ENCODE data around the gene HTT.
A peak's percentile ranks its signal among the peaks of the same experiment; 100 is the strongest.
"Not testable (repeated sequence)": the region's sequence is repeated elsewhere in the genome, so short reads cannot be mapped to it uniquely, and the experiment has no call there.

HTT gene

GRCh38 chr4:3087115-3087797 is 12.8 kb downstream of the HTT start:
- H3K4me1 ChIP-seq (ENCODE audit: control insufficient read depth, insufficient read depth, low read length, poor library complexity, severe bottlenecking), result no peaks in the 10 kb centered on the region
- 88 to 100% methylated on average over 2 of the region's 4 CpGs for WGBS, 2 experiments (ENCODE audit: insufficient coverage in 2 of 2)
- no peaks in the 10 kb centered on the region for H3K9me3 ChIP-seq (ENCODE audit: control insufficient read depth, low read length)
- H3K27ac ChIP-seq (ENCODE audit: low read depth, low read length, severe bottlenecking), result no peak overlapping the region
- H3K36me3 ChIP-seq (ENCODE audit: control insufficient read depth, insufficient read depth, low read length), result peaks cover 47% of the 10 kb centered on the region
- no peak overlapping the region for H3K4me3 ChIP-seq (ENCODE audit: extremely low read depth, insufficient read depth, low read length, poor library complexity, severe bottlenecking)

GRCh38 chr4:3091464-3091863 is 17.0 kb downstream of the HTT start:
- WGBS, 2 experiments (ENCODE audit: insufficient coverage in 2 of 2), result 100% methylated on average over 4 of the region's 5 CpGs; no CpG with 5 or more reads in 1 of the 2 experiments
- no peaks in the 10 kb centered on the region for H3K9me3 ChIP-seq (ENCODE audit: control insufficient read depth, low read length)
- no peaks in the 10 kb centered on the region for H3K4me1 ChIP-seq (ENCODE audit: control insufficient read depth, insufficient read depth, low read length, poor library complexity, severe bottlenecking)
- no peak overlapping the region for H3K27ac ChIP-seq (ENCODE audit: low read depth, low read length, severe bottlenecking)
- peaks cover 71% of the 10 kb centered on the region for H3K36me3 ChIP-seq (ENCODE audit: control insufficient read depth, insufficient read depth, low read length)
- H3K4me3 ChIP-seq (ENCODE audit: extremely low read depth, insufficient read depth, low read length, poor library complexity, severe bottlenecking), result no peak overlapping the region

- H3K4me1 ChIP-seq (ENCODE audit: control insufficient read depth, insufficient read depth, low read length, poor library complexity, severe bottlenecking); H3K9me3 ChIP-seq (ENCODE audit: control insufficient read depth, low read length); H3K4me3 ChIP-seq (ENCODE audit: extremely low read depth, insufficient read depth, low read length, poor library complexity, severe bottlenecking); H3K27ac ChIP-seq (ENCODE audit: low read depth, low read length, severe bottlenecking): not testable (repeated sequence)
- 97 to 99% methylated on average over 14 to 15 of the region's 28 CpGs for WGBS, 2 experiments (ENCODE audit: insufficient coverage in 2 of 2)
- H3K36me3 ChIP-seq (ENCODE audit: control insufficient read depth, insufficient read depth, low read length), result peaks cover 59% of the 10 kb centered on the region
Observed at GRCh38 chr4:3094701-3095100, 20.2 kb downstream of the HTT start.

GRCh38 chr4:3096202-3096601 is 21.7 kb downstream of the HTT start:
- Histone ChIP-seq H3K9me3 (ENCODE audit: control insufficient read depth, low read length) (no peaks in the 10 kb centered on the region), H3K4me1 (ENCODE audit: control insufficient read depth, insufficient read depth, low read length, poor library complexity, severe bottlenecking) (no peaks in the 10 kb centered on the region), H3K36me3 (ENCODE audit: control insufficient read depth, insufficient read depth, low read length) (peaks cover 67% of the 10 kb centered on the region), H3K4me3 (ENCODE audit: extremely low read depth, insufficient read depth, low read length, poor library complexity, severe bottlenecking) (no peak overlapping the region), H3K27ac (ENCODE audit: low read depth, low read length, severe bottlenecking) (no peak overlapping the region)
- WGBS, 2 experiments (ENCODE audit: insufficient coverage in 2 of 2), result 97 to 100% methylated on average over 1 to 3 of the region's 3 CpGs

GRCh38 chr4:3098346-3098745 is 23.9 kb downstream of the HTT start:
- no peak overlapping the region for H3K4me3 ChIP-seq (ENCODE audit: extremely low read depth, insufficient read depth, low read length, poor library complexity, severe bottlenecking)
- WGBS, 2 experiments (ENCODE audit: insufficient coverage in 2 of 2), result 100% methylated on average over 1 of the region's 2 CpGs; no CpG with 5 or more reads in 1 of the 2 experiments
- H3K9me3 ChIP-seq (ENCODE audit: control insufficient read depth, low read length), result no peaks in the 10 kb centered on the region
- H3K27ac ChIP-seq (ENCODE audit: low read depth, low read length, severe bottlenecking), result no peak overlapping the region
- H3K4me1 ChIP-seq (ENCODE audit: control insufficient read depth, insufficient read depth, low read length, poor library complexity, severe bottlenecking), result no peaks in the 10 kb centered on the region
- H3K36me3 ChIP-seq (ENCODE audit: control insufficient read depth, insufficient read depth, low read length), result peaks cover 54% of the 10 kb centered on the region

GRCh38 chr4:3106339-3107186 is 32.1 kb downstream of the HTT start:
- Histone ChIP-seq H3K27ac (ENCODE audit: low read depth, low read length, severe bottlenecking) (peak overlapping the region; percentile 36), H3K4me1 (ENCODE audit: control insufficient read depth, insufficient read depth, low read length, poor library complexity, severe bottlenecking) (peaks cover 31% of the 10 kb centered on the region), H3K4me3 (ENCODE audit: extremely low read depth, insufficient read depth, low read length, poor library complexity, severe bottlenecking) (no peak overlapping the region), H3K9me3 (ENCODE audit: control insufficient read depth, low read length) (no peaks in the 10 kb centered on the region), H3K36me3 (ENCODE audit: control insufficient read depth, insufficient read depth, low read length) (peaks cover 65% of the 10 kb centered on the region)
- WGBS, 2 experiments (ENCODE audit: insufficient coverage in 2 of 2), result 6 to 15% methylated on average over 2 to 6 of the region's 7 CpGs

GRCh38 chr4:3107271-3107670 is 32.8 kb downstream of the HTT start:
- 83 to 100% methylated on average over 3 to 5 of the region's 5 CpGs for WGBS, 2 experiments (ENCODE audit: insufficient coverage in 2 of 2)
- Histone ChIP-seq H3K27ac (ENCODE audit: low read depth, low read length, severe bottlenecking) (peak overlapping the region; percentile 36), H3K36me3 (ENCODE audit: control insufficient read depth, insufficient read depth, low read length) (peaks cover 66% of the 10 kb centered on the region), H3K4me1 (ENCODE audit: control insufficient read depth, insufficient read depth, low read length, poor library complexity, severe bottlenecking) (peaks cover 38% of the 10 kb centered on the region), H3K9me3 (ENCODE audit: control insufficient read depth, low read length) (no peaks in the 10 kb centered on the region), H3K4me3 (ENCODE audit: extremely low read depth, insufficient read depth, low read length, poor library complexity, severe bottlenecking) (no peak overlapping the region)

- Histone ChIP-seq H3K4me1 (ENCODE audit: control insufficient read depth, insufficient read depth, low read length, poor library complexity, severe bottlenecking) (peaks cover 38% of the 10 kb centered on the region), H3K27ac (ENCODE audit: low read depth, low read length, severe bottlenecking) (peak overlapping the region; percentile 29), H3K36me3 (ENCODE audit: control insufficient read depth, insufficient read depth, low read length) (peaks cover 70% of the 10 kb centered on the region), H3K9me3 (ENCODE audit: control insufficient read depth, low read length) (no peaks in the 10 kb centered on the region), H3K4me3 (ENCODE audit: extremely low read depth, insufficient read depth, low read length, poor library complexity, severe bottlenecking) (no peak overlapping the region)
- 90 to 98% methylated on average over 4 to 5 of the region's 6 CpGs for WGBS, 2 experiments (ENCODE audit: insufficient coverage in 2 of 2)
Observed at GRCh38 chr4:3107691-3108121, 33.2 kb downstream of the HTT start.

- Histone ChIP-seq H3K4me3 (ENCODE audit: extremely low read depth, insufficient read depth, low read length, poor library complexity, severe bottlenecking) (no peak overlapping the region), H3K4me1 (ENCODE audit: control insufficient read depth, insufficient read depth, low read length, poor library complexity, severe bottlenecking) (peaks cover 38% of the 10 kb centered on the region), H3K36me3 (ENCODE audit: control insufficient read depth, insufficient read depth, low read length) (peaks cover 75% of the 10 kb centered on the region), H3K27ac (ENCODE audit: low read depth, low read length, severe bottlenecking) (peak overlapping the region; percentile 29), H3K9me3 (ENCODE audit: control insufficient read depth, low read length) (no peaks in the 10 kb centered on the region)
- WGBS, 2 experiments (ENCODE audit: insufficient coverage in 2 of 2), result 100% methylated on average over 1 of the region's 3 CpGs
Observed at GRCh38 chr4:3108211-3108610, 33.7 kb downstream of the HTT start.

GRCh38 chr4:3111461-3111860 is 37.0 kb downstream of the HTT start:
- Histone ChIP-seq H3K4me3 (ENCODE audit: extremely low read depth, insufficient read depth, low read length, poor library complexity, severe bottlenecking) (no peak overlapping the region), H3K4me1 (ENCODE audit: control insufficient read depth, insufficient read depth, low read length, poor library complexity, severe bottlenecking) (peaks cover 55% of the 10 kb centered on the region), H3K9me3 (ENCODE audit: control insufficient read depth, low read length) (no peaks in the 10 kb centered on the region), H3K27ac (ENCODE audit: low read depth, low read length, severe bottlenecking) (peak overlapping the region; percentile 52), H3K36me3 (ENCODE audit: control insufficient read depth, insufficient read depth, low read length) (peaks cover 84% of the 10 kb centered on the region)
- WGBS, 2 experiments (ENCODE audit: insufficient coverage in 2 of 2), result 50 to 54% methylated on average over 2 of the region's 5 CpGs

- Histone ChIP-seq H3K36me3 (ENCODE audit: control insufficient read depth, insufficient read depth, low read length) (peaks cover 89% of the 10 kb centered on the region), H3K4me1 (ENCODE audit: control insufficient read depth, insufficient read depth, low read length, poor library complexity, severe bottlenecking) (peaks cover 51% of the 10 kb centered on the region), H3K4me3 (ENCODE audit: extremely low read depth, insufficient read depth, low read length, poor library complexity, severe bottlenecking) (no peak overlapping the region), H3K27ac (ENCODE audit: low read depth, low read length, severe bottlenecking) (no peak overlapping the region), H3K9me3 (ENCODE audit: control insufficient read depth, low read length) (no peaks in the 10 kb centered on the region)
- 95 to 100% methylated on average over 2 to 3 of the region's 4 CpGs for WGBS, 2 experiments (ENCODE audit: insufficient coverage in 2 of 2)
Observed at GRCh38 chr4:3112201-3112600, 37.7 kb downstream of the HTT start.
